Right cardiac atrium (tissue), 5 donors: Measurements from ENCODE around the gene TVP23A. TPM values are rescaled to one million over a fixed set of nuclear protein-coding genes. Genes with fewer than 3 reads are reported as not detected.
A peak's percentile ranks its signal among the peaks of the same experiment; 100 is the strongest.

Experiments used
- ATAC-seq, 2 donors: fragments of 200-7000 bp; cut with Tn5 transposase; one replicate each; pipeline versions ENCODE4 v1.8.0 to v1.9.1; 2020; ENCODE audit warnings: moderate library complexity in 2 of 2, mild to moderate bottlenecking in 1 of 2
- DNase-seq, 3 donors: peaks; one replicate each; pipeline ENCODE4 v3.0.0-alpha.2; 2020
- H3K27ac ChIP-seq: one replicate; pipeline ENCODE4 v1.5.1; 2013; ENCODE audit warnings: mild to moderate bottlenecking, low read length, control low read depth, moderate library complexity
- H3K27me3 ChIP-seq: one replicate; pipeline ENCODE4 v1.6.1; 2013; ENCODE audit not compliant: control insufficient read depth, insufficient read depth
- H3K4me1 ChIP-seq: one replicate; pipeline ENCODE4 v1.6.1; 2013; ENCODE audit warnings: low read length; ENCODE audit not compliant: control insufficient read depth, insufficient read depth
- H3K4me3 ChIP-seq: one replicate; pipeline ENCODE4 v1.5.1; 2013; ENCODE audit warnings: low read length, control low read depth
- H3K9me3 ChIP-seq: one replicate; pipeline ENCODE4 v1.6.1; 2013; ENCODE audit warnings: low read length; ENCODE audit not compliant: control insufficient read depth
- WGBS: extraction: QIAGEN DNeasy Blood & Tissue Kit; methylation state at CpG from one replicate; pipeline ENCODE4 v1.1.7; 2013; 5-methylcytosine and 5-hydroxymethylcytosine counted together
- intact Hi-C, 4 donors: fragments of 100-400 bp; cut with DNase I; formaldehyde crosslinking; loops; one replicate each; pipeline versions ENCODE4 v1.11.0 to v1.14.0; 2022 to 2023
- polyA plus RNA-seq: library from polyadenylated mRNA; stranded (reverse); fragments of 200-250 nt; gene quantifications from one replicate; pipeline ENCODE4 v1.2.3, GENCODE V29; 2013
- total RNA-seq, 4 donors: library from RNA; stranded (reverse); fragmentation: NEBNext Ultra II Directional; extraction: Animal tissue kit (Norgen Biotek cat#: 25700); gene quantifications; one replicate each; pipeline ENCODE4 v1.2.1, GENCODE V29; 2021
- donor health status: healthy with polysubstance abuse.
- donor health status: DM: no; HTN: yes; CAD: no.
- donor health status: DM: no; HTN: no; CAD: no.
- donor health status: DM: no; HTN: yes; CAD: no; lungs with severe emphysema.
- donor health status: DM: yes; HTN: yes; CAD: no.

Gene TVP23A
- total and polyA plus RNA-seq, 5 donors, result 1.4 to 3.2 (median 2.0) TPM

- ATAC-seq (peak; percentile 87 to 92), DNase-seq (peak; percentile 91 to 96 (median 94))
- H3K27me3 ChIP-seq, result no peaks in the 10 kb centered on the region
- no peak overlapping the region for H3K4me3 ChIP-seq
- WGBS, result 44% methylated on average over 12 of the region's 12 CpGs
- intact Hi-C loops, result loop anchor here in 3 of 4 donors (5.0 to 10.0 kb wide), 3 partner anchors 74 to 484 kb away; no protein-coding TSS in a partner anchor
- H3K4me1 ChIP-seq, result peaks cover 2% of the 10 kb centered on the region
- peak overlapping the region; percentile 55 for H3K27ac ChIP-seq
- no peaks in the 10 kb centered on the region for H3K9me3 ChIP-seq
Observed at GRCh38 chr16:10738231-10739077, 80.1 kb downstream of the TVP23A start.

- WGBS, result 31% methylated on average over 12 of the region's 12 CpGs
- no peak overlapping the region for H3K4me3 ChIP-seq
- H3K27me3 ChIP-seq, result no peaks in the 10 kb centered on the region
- H3K27ac ChIP-seq, result peak overlapping the region; percentile 83
- peak; percentile 50 to 62 for ATAC-seq
- DNase-seq, result peak in 2 of 3 donors; percentile 31 to 73
- H3K9me3 ChIP-seq, result no peaks in the 10 kb centered on the region
- intact Hi-C loops, result loop anchor here in 3 of 4 donors (2.0 to 10.0 kb wide), 4 partner anchors 72 to 482 kb away; no protein-coding TSS in a partner anchor
- peaks cover 2% of the 10 kb centered on the region for H3K4me1 ChIP-seq
Observed at GRCh38 chr16:10737068-10737625, 81.4 kb downstream of the TVP23A start.

DNA sequence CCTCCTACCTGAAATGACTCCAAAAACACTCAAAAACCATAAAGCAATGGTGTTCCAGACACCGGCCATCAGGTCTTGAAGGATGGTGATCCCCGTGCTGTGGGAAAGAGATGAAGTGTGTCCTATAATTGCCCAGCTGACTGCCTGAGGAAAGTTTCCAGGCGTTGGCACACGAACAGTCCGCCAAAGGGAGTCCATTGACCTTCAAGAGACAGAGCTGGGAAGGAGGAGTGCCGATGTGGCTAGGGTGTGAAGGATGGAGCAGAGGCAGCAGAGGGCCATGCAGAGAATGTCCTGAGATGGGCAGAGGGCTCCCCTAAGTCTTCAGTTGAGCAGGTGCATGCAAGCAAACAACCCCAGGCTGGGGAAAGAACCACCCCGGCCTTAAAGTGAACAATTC, 86.8 kb downstream of the TVP23A start:
- Histone ChIP-seq H3K27me3 (no peaks in the 10 kb centered on the region), H3K27ac (no peak overlapping the region), H3K4me1 (no peaks in the 10 kb centered on the region), H3K9me3 (no peaks in the 10 kb centered on the region), H3K4me3 (no peak overlapping the region)
- 64% methylated on average over 7 of the region's 7 CpGs for WGBS
- DNase-seq, result no peak
- ATAC-seq, result no peak
- intact Hi-C loops, result loop anchor here (5.0 to 10.0 kb wide), 3 partner anchors 67 to 477 kb away; no protein-coding TSS in a partner anchor

DNA sequence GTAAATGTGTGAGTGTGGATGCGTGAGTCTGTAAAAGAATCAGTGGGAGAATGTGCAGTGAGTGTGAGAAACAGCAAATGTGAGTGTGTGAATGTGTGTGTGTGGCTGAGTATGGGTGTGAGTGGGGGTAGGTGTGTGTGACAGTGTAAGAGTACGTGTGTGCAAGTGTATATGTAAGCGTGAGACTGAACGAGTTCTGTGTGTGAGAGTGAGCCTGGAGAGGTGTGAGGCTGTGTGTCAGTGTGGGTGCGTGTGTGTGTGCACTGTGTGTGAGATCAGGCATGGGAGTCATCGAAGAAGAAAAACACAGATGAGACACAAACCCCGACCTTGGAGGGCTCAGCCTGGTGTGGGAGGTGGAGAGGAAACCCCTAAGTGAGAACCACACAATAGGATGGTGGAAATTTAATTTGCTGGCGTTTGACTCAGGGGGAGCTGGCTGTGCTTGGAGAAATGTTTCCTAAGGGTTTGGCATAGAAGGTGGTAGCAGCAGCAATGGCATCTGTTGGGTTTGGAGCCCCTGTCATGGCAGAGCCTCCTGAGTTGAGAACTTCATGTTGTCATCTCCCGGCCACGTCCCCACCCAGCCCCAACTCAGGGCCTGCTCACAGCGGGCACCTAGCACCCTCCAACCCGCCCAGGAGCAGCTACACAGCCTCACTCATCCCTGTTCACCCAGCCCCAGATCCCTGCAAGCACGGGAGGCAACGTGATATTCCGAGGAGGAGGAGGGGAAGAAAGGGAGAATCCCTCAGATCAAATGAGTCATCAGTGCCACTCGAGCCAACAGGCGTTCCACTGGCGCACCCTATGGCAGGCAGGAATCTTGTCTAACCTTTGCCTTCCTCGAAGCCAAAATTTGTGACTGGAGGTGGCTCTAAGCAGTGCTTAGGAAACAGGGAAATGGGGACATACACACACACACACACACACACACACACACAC, 89.2 kb downstream of the TVP23A start:
- Histone ChIP-seq H3K9me3 (no peaks in the 10 kb centered on the region), H3K27ac (no peak overlapping the region), H3K4me3 (no peak overlapping the region), H3K27me3 (no peaks in the 10 kb centered on the region), H3K4me1 (no peaks in the 10 kb centered on the region)
- peak in 1 of 2 donors; percentile 80 for ATAC-seq
- intact Hi-C loops, result loop anchor here (5.0 to 10.0 kb wide), 3 partner anchors 65 to 475 kb away; no protein-coding TSS in a partner anchor
- WGBS, result 65% methylated on average over 19 of the region's 19 CpGs
- DNase-seq, result no peak

DNA sequence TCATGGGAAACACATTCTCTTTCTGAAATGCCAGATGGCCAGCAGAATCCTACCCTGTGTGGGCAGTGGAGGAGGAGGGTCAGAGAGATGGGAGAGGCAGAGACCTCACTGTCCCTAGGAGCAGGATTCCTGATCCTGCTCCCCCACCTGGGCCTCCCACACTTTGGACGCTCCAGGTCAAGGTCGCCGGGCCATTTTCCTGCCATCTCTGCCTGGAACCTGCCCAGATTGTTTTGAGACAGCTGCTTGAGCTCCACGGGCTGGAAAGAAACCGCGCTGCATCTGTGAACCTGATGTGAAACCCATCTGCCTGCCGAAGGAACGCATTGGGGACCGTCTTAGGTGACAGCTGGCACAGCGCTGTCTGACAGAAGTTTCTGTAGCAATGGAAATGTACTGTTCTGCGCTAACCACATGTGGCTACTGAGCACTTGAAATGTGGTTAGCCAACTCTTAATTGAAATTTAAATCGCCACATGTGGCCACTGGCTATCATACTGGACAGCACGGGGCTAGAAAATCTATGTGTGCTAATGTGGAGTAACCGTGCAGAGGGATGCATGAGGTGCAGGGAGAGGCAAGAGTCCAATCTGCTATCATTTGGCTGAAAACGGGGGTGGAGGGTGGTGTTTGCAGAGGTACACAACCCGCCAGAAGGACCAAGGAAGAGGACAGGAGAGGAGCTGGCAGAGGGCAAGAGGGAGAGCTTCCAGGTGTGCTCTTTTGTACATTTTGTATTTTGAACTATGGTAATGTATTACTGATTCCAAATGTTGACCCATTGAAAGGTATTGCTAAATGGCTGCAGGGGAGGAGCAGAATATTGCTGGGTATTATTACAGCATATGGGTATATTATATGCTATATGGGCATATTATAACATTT, 90.3 kb downstream of the TVP23A start:
- Histone ChIP-seq H3K27me3 (no peaks in the 10 kb centered on the region), H3K4me1 (no peaks in the 10 kb centered on the region), H3K4me3 (no peak overlapping the region), H3K9me3 (no peaks in the 10 kb centered on the region), H3K27ac (no peak overlapping the region)
- 61% methylated on average over 16 of the region's 16 CpGs for WGBS
- ATAC-seq, result peak in 1 of 2 donors; percentile 40
- intact Hi-C loops, result no loop called here
- DNase-seq, result no peak

Other genes starting within 250 kb of the TVP23A start
- 10 to 100 TPM; 66.0 to 85.0 (median 74.3) TPM for gene EMP2, start 238.2 kb downstream of the TVP23A start, total RNA-seq
- 34.4 TPM for gene EMP2, start 238.2 kb downstream of the TVP23A start, polyA plus RNA-seq
- not detected for gene TEKT5, start 123.9 kb downstream of the TVP23A start, total RNA-seq
- 0.07 TPM for gene TEKT5, start 123.9 kb downstream of the TVP23A start, polyA plus RNA-seq
- 10 to 100 TPM; 45.9 to 49.8 (median 47.4) TPM for gene NUBP1, start 75.0 kb downstream of the TVP23A start, total RNA-seq
- 55.9 TPM for gene NUBP1, start 75.0 kb downstream of the TVP23A start, polyA plus RNA-seq
- gene CIITA, start 58.4 kb upstream of the TVP23A start, total RNA-seq, result 1 to 10 TPM; 5.3 to 9.1 (median 7.5) TPM
- 7.3 TPM for gene CIITA, start 58.4 kb upstream of the TVP23A start, polyA plus RNA-seq
- gene DEXI, start 123.7 kb upstream of the TVP23A start, total RNA-seq, result 100 to 1,000 TPM in 2 of 4 donors, 10 to 100 TPM in 2; 82.2 to 126 (median 101) TPM
- gene DEXI, start 123.7 kb upstream of the TVP23A start, polyA plus RNA-seq, result 127 TPM
- gene CLEC16A, start 125.8 kb upstream of the TVP23A start, total RNA-seq, result 10 to 100 TPM; 24.0 to 31.5 (median 30.4) TPM
- 14.9 TPM for gene CLEC16A, start 125.8 kb upstream of the TVP23A start, polyA plus RNA-seq